Neuronal stem cell (in vitro differentiated cells): ENCODE measurements around the gene GRID1.
A peak's percentile ranks its signal among the peaks of the same experiment; 100 is the strongest.

Experiments
- DNase-seq: peaks from one replicate; pipeline ENCODE4 v3.0.0-alpha.2; 2013; ENCODE audit warnings: low spot score
- H2AFZ ChIP-seq: one replicate; pipeline ENCODE4 v1.6.1; 2013; ENCODE audit warnings: mild to moderate bottlenecking, low read length, inconsistent platforms
- H2AK5ac ChIP-seq: 2 replicates; pipeline ENCODE4 v1.6.1; 2013; ENCODE audit warnings: low read depth, mild to moderate bottlenecking, inconsistent platforms, low read length, moderate library complexity, mixed read lengths
- H2BK120ac ChIP-seq: 2 replicates; pipeline ENCODE4 v1.6.1; 2013; ENCODE audit warnings: low read depth, mild to moderate bottlenecking, inconsistent platforms, low read length, moderate library complexity, mixed read lengths
- H2BK12ac ChIP-seq: one replicate; pipeline ENCODE4 v1.6.1; 2013; ENCODE audit warnings: low read length, inconsistent platforms
- H2BK15ac ChIP-seq: 2 replicates; pipeline ENCODE4 v1.6.1; 2013; ENCODE audit warnings: mild to moderate bottlenecking, low read length, inconsistent platforms, mixed read lengths
- H2BK5ac ChIP-seq: one replicate; pipeline ENCODE4 v1.6.1; 2013; ENCODE audit warnings: inconsistent platforms, mild to moderate bottlenecking, low read length, moderate library complexity
- H3K14ac ChIP-seq: one replicate; pipeline ENCODE4 v1.6.1; 2013; ENCODE audit warnings: low read length, inconsistent platforms
- H3K18ac ChIP-seq: 2 replicates; pipeline ENCODE4 v1.6.1; 2013; ENCODE audit warnings: low read length, inconsistent platforms
- H3K23ac ChIP-seq: 2 replicates; pipeline ENCODE4 v1.6.1; 2013; ENCODE audit warnings: low read depth, mild to moderate bottlenecking, mixed read lengths, low read length, inconsistent platforms; ENCODE audit not compliant: poor library complexity
- H3K27ac ChIP-seq: replicated peaks from 3 replicates; pipeline ENCODE4 v1.5.1; 2013; ENCODE audit warnings: low read length, inconsistent platforms
- H3K27me3 ChIP-seq, 3 experiments: 2 replicates each; pipeline ENCODE4 v1.6.1; 2013; ENCODE audit warnings: low read length in 3 of 3, mild to moderate bottlenecking in 2 of 3, inconsistent platforms in 1 of 3, low read depth in 1 of 3, mixed read lengths in 1 of 3, moderate library complexity in 1 of 3; ENCODE audit not compliant: control insufficient read depth in 3 of 3, insufficient read depth in 3 of 3
- H3K36me3 ChIP-seq, 2 donors: replicated peaks in 1 of 2; 2 replicates each; pipeline ENCODE4 v1.6.1; 2013; ENCODE audit warnings: low read length in 2 of 2; ENCODE audit not compliant: control insufficient read depth in 2 of 2, insufficient read depth in 2 of 2
- H3K4ac ChIP-seq: 2 replicates; pipeline ENCODE4 v1.6.1; 2013; ENCODE audit warnings: inconsistent platforms, mild to moderate bottlenecking, low read length, moderate library complexity
- H3K4me1 ChIP-seq, 2 donors: 1 replicate in 1 of 2; 2 replicates in 1 of 2; pipeline ENCODE4 v1.6.1; 2013; ENCODE audit warnings: low read length in 2 of 2, low read depth in 1 of 2; ENCODE audit not compliant: control insufficient read depth in 2 of 2, insufficient read depth in 1 of 2
- H3K4me2 ChIP-seq: one replicate; pipeline ENCODE4 v1.6.1; 2013; ENCODE audit warnings: mild to moderate bottlenecking, low read length, inconsistent platforms; ENCODE audit not compliant: insufficient read depth, poor library complexity, severe bottlenecking
- H3K4me3 ChIP-seq, 2 donors: 2 replicates each; pipeline ENCODE4 v1.5.1; 2013; ENCODE audit warnings: low read length in 2 of 2, mild to moderate bottlenecking in 2 of 2, inconsistent platforms in 1 of 2, moderate library complexity in 1 of 2
- H3K79me1 ChIP-seq: one replicate; pipeline ENCODE4 v1.6.1; 2013; ENCODE audit warnings: low read depth, mild to moderate bottlenecking, inconsistent platforms, low read length, moderate library complexity
- H3K9ac ChIP-seq: one replicate; pipeline ENCODE4 v1.6.1; 2013; ENCODE audit warnings: mild to moderate bottlenecking, low read depth, low read length, inconsistent platforms; ENCODE audit not compliant: poor library complexity
- H3K9me3 ChIP-seq, 2 donors: replicated peaks in 1 of 2; 2 replicates each; pipeline versions ENCODE3 to v1.6.1; 2013; ENCODE audit warnings: low read length in 2 of 2, mild to moderate bottlenecking in 2 of 2, inconsistent platforms in 1 of 2, low read depth in 1 of 2, mixed read lengths in 1 of 2, moderate library complexity in 1 of 2; ENCODE audit not compliant: control insufficient read depth in 2 of 2, insufficient read depth in 1 of 2
- H4K8ac ChIP-seq: one replicate; pipeline ENCODE4 v1.6.1; 2013; ENCODE audit warnings: low read depth, mild to moderate bottlenecking, inconsistent platforms, low read length, moderate library complexity
- H4K91ac ChIP-seq: one replicate; pipeline ENCODE4 v1.6.1; 2013; ENCODE audit warnings: low read length, low read depth, mild to moderate bottlenecking, inconsistent platforms; ENCODE audit not compliant: poor library complexity
- WGBS, 2 donors: extraction: QIAGEN DNeasy Blood & Tissue Kit; methylation state at CpG; one replicate each; pipeline ENCODE4 v1.1.7; 2013; ENCODE audit warnings: missing lambda C conversion rate in 2 of 2, mixed read lengths in 1 of 2; ENCODE audit not compliant: insufficient read length in 2 of 2, insufficient replicate concordance in 1 of 2; ENCODE audit errors: extremely low coverage in 2 of 2; 5-methylcytosine and 5-hydroxymethylcytosine counted together

GRID1 gene

GRCh38 chr10:86224354-86225102 lies 142.1 kb downstream of the GRID1 start:
- Histone ChIP-seq H3K79me1 (no peaks in the 10 kb centered on the region), H2AFZ (no peak overlapping the region), H3K9ac (no peak overlapping the region), H3K4me2 (no peak overlapping the region), H4K91ac (no peak overlapping the region), H2BK120ac (no peak overlapping the region), H3K36me3 (no peaks in the 10 kb centered on the region), H2BK5ac (no peak overlapping the region), H3K4me1 (peaks cover 0 to 17% of the 10 kb centered on the region in 2 donors), H3K27ac (no peak overlapping the region), H3K27me3 (no peaks in the 10 kb centered on the region), H3K23ac (no peak overlapping the region), H2BK12ac (no peak overlapping the region), H2AK5ac (no peak overlapping the region), H3K4ac (no peak overlapping the region), H3K4me3 (no peak overlapping the region), H3K18ac (no peak overlapping the region), H3K14ac (peak overlapping the region; percentile 11), H2BK15ac (peak overlapping the region; percentile 59), H3K9me3 (peaks cover 0 to 2% of the 10 kb centered on the region in 2 donors), H4K8ac (no peak overlapping the region)
- DNase-seq: no peak
- no CpG with 5 or more reads among the region's 8 CpGs for WGBS, 2 donors

- Histone ChIP-seq H3K36me3 (no peaks in the 10 kb centered on the region), H3K9me3 (peaks cover 0 to 2% of the 10 kb centered on the region in 2 donors), H4K91ac (no peak overlapping the region), H3K27me3 (no peaks in the 10 kb centered on the region), H4K8ac (no peak overlapping the region), H3K9ac (no peak overlapping the region), H3K4me1 (peaks cover 0 to 15% of the 10 kb centered on the region in 2 donors), H3K79me1 (no peaks in the 10 kb centered on the region), H3K27ac (no peak overlapping the region), H3K4me2 (no peak overlapping the region), H2AK5ac (peak overlapping the region; percentile 88), H3K14ac (no peak overlapping the region), H3K18ac (peak overlapping the region; percentile 77), H2BK120ac (no peak overlapping the region), H3K4ac (no peak overlapping the region), H2BK5ac (peak overlapping the region; percentile 67), H2AFZ (no peak overlapping the region), H3K4me3 (no peak overlapping the region), H2BK15ac (peak overlapping the region; percentile 74), H3K23ac (peak overlapping the region; percentile 53), H2BK12ac (no peak overlapping the region)
- WGBS, 2 donors: no CpG with 5 or more reads among the region's 3 CpGs
- DNase-seq: no peak
Observed at GRCh38 chr10:86223256-86223655, 143.3 kb downstream of the GRID1 start.

DNA sequence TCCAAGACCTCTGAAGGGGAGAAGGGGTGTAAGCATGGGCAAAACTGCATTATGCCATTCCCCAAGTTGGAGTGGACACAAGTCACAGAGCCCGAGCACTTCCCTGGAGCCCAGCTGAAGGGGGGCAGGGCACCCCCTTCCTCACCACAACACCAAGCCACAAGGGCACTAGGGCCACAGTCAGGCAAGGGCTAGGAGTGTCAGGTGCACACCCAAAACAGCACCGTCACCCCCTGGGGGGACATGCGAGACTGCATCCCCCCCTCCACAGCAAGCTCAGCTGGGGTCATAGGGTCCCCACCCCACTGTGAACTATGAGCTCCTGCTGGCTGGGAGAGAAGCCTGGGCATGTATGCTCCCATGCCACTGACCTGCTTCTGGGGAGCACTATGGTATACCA lies 143.9 kb downstream of the GRID1 start:
- no peak overlapping the region for H3K27ac ChIP-seq
- no peak overlapping the region for H3K14ac ChIP-seq
- H3K9ac ChIP-seq: no peak overlapping the region
- no peak overlapping the region for H2BK120ac ChIP-seq
- H2BK5ac ChIP-seq: peak overlapping the region; percentile 67
- H3K79me1 ChIP-seq: no peaks in the 10 kb centered on the region
- H4K91ac ChIP-seq: no peak overlapping the region
- H2BK15ac ChIP-seq: peak overlapping the region; percentile 20
- H3K4me2 ChIP-seq: no peak overlapping the region
- WGBS, 2 donors: no CpG with 5 or more reads among the region's 3 CpGs
- H3K18ac ChIP-seq: peak overlapping the region; percentile 82
- peaks cover 0 to 15% of the 10 kb centered on the region in 2 donors for H3K4me1 ChIP-seq
- H4K8ac ChIP-seq: no peak overlapping the region
- no peak overlapping the region for H3K23ac ChIP-seq
- H3K27me3 ChIP-seq: no peaks in the 10 kb centered on the region
- peak overlapping the region; percentile 78 for H2AK5ac ChIP-seq
- DNase-seq: no peak
- no peak overlapping the region for H3K4ac ChIP-seq
- no peaks in the 10 kb centered on the region for H3K36me3 ChIP-seq
- peaks cover 0 to 1% of the 10 kb centered on the region in 2 donors for H3K9me3 ChIP-seq
- no peak overlapping the region for H3K4me3 ChIP-seq
- H2AFZ ChIP-seq: no peak overlapping the region
- no peak overlapping the region for H2BK12ac ChIP-seq

DNA sequence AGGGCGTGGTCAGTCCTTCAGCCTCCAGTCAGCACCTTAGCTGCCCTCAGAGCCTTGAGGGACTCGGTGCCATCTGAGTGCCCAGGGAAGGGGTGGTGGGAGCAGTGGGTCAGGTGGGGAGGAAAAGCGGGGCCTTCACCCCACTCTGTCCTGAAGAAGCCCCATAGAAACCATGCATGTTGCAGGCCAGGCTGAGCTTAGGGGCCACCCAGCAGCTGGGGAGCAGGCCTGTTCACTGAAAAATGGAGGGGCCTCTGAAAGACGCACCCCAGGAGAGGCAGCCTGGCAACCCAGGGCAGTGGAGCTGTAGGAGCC lies 144.3 kb downstream of the GRID1 start:
- no peak overlapping the region for H3K4me3 ChIP-seq
- H3K79me1 ChIP-seq: no peaks in the 10 kb centered on the region
- H2AK5ac ChIP-seq: peak overlapping the region; percentile 78
- no peaks in the 10 kb centered on the region for H3K27me3 ChIP-seq
- H3K4me2 ChIP-seq: no peak overlapping the region
- peak overlapping the region; percentile 66 for H2BK12ac ChIP-seq
- peak overlapping the region; percentile 9 for H3K14ac ChIP-seq
- no peak overlapping the region for H2BK120ac ChIP-seq
- no peak overlapping the region for H2AFZ ChIP-seq
- peak overlapping the region; percentile 50 for H2BK15ac ChIP-seq
- H3K18ac ChIP-seq: peak overlapping the region; percentile 91
- H4K8ac ChIP-seq: no peak overlapping the region
- no peak overlapping the region for H3K27ac ChIP-seq
- H3K9me3 ChIP-seq: no peaks in the 10 kb centered on the region
- H3K36me3 ChIP-seq: no peaks in the 10 kb centered on the region
- H4K91ac ChIP-seq: no peak overlapping the region
- peak overlapping the region; percentile 85 for H2BK5ac ChIP-seq
- H3K9ac ChIP-seq: no peak overlapping the region
- peak overlapping the region; percentile 23 for H3K23ac ChIP-seq
- peak overlapping the region; percentile 19 for H3K4ac ChIP-seq
- no CpG with 5 or more reads among the region's 4 CpGs for WGBS, 2 donors
- peaks cover 0 to 15% of the 10 kb centered on the region in 2 donors for H3K4me1 ChIP-seq
- DNase-seq: no peak
